ENCODE measurements around the gene FGFR3. TPM values are rescaled to one million over a fixed set of nuclear protein-coding genes. Genes with fewer than 3 reads are reported as not detected.
A peak's percentile ranks its signal among the peaks of the same experiment; 100 is the strongest.

FGFR3 gene
- total RNA-seq, 4 donors from 2014 or later, result 45.4 to 168 (median 92.4) TPM

GRCh38 chr4:1793496-1793840, 375 bp downstream of the FGFR3 start:
- peak overlapping the region; percentile 46 to 88 (median 66) for H3K4me3 ChIP-seq
- no peaks in the 10 kb centered on the region for H3K9me3 ChIP-seq
- peak in 2 of 3 donors; percentile 61 to 79 for DNase-seq
- H3K27ac ChIP-seq, result peak overlapping the region in 3 of 4 donors; percentile 53 to 94 (median 85)
- H3K4me1 ChIP-seq, result peaks cover 8 to 43% (median 19%) of the 10 kb centered on the region in 4 donors
- TF ChIP-seq POLR2A (IDR thresholded peaks at IDR 0.05), result no peak
- TF ChIP-seq CTCF (IDR thresholded peaks at IDR 0.05), result no peak
- H3K36me3 ChIP-seq, result no peaks in the 10 kb centered on the region
- H3K27me3 ChIP-seq, result peaks cover 0 to 18% of the 10 kb centered on the region in 2 donors

GRCh38 chr4:1793940-1794808, 1.1 kb downstream of the FGFR3 start:
- DNase-seq, result peak in 1 of 3 donors; percentile 63
- no peak for TF ChIP-seq CTCF (IDR thresholded peaks at IDR 0.05)
- no peak for TF ChIP-seq POLR2A (IDR thresholded peaks at IDR 0.05)
- peaks cover 0 to 18% of the 10 kb centered on the region in 2 donors for H3K27me3 ChIP-seq
- peak overlapping the region in 3 of 4 donors; percentile 75 to 94 (median 85) for H3K27ac ChIP-seq
- peaks cover 9 to 51% (median 19%) of the 10 kb centered on the region in 4 donors for H3K4me1 ChIP-seq
- peak overlapping the region; percentile 46 to 88 (median 66) for H3K4me3 ChIP-seq
- H3K36me3 ChIP-seq, result no peaks in the 10 kb centered on the region
- no peaks in the 10 kb centered on the region for H3K9me3 ChIP-seq

- TF ChIP-seq CTCF (IDR thresholded peaks at IDR 0.05), result no peak
- TF ChIP-seq POLR2A (IDR thresholded peaks at IDR 0.05), result no peak
- peaks cover 0 to 18% of the 10 kb centered on the region in 2 donors for H3K27me3 ChIP-seq
- no peak for DNase-seq
- H3K9me3 ChIP-seq, result no peaks in the 10 kb centered on the region
- peaks cover 12 to 55% (median 19%) of the 10 kb centered on the region in 4 donors for H3K4me1 ChIP-seq
- no peaks in the 10 kb centered on the region for H3K36me3 ChIP-seq
- H3K27ac ChIP-seq, result peak overlapping the region in 3 of 4 donors; percentile 75 to 94 (median 85)
- peak overlapping the region; percentile 46 to 88 (median 66) for H3K4me3 ChIP-seq
Measured at GRCh38 chr4:1794809-1795298, 1.8 kb downstream of the FGFR3 start.

- H3K4me3 ChIP-seq, result peak overlapping the region; percentile 46 to 88 (median 66)
- H3K27me3 ChIP-seq, result peaks cover 0 to 18% of the 10 kb centered on the region in 2 donors
- peak overlapping the region in 3 of 4 donors; percentile 75 to 94 (median 85) for H3K27ac ChIP-seq
- TF ChIP-seq CTCF (IDR thresholded peaks at IDR 0.05) (no peak), POLR2A (IDR thresholded peaks at IDR 0.05) (peak in 1 of 2 donors; percentile 54)
- peak in 2 of 3 donors; percentile 79 to 90 for DNase-seq
- peaks cover 12 to 59% (median 19%) of the 10 kb centered on the region in 4 donors for H3K4me1 ChIP-seq
- H3K9me3 ChIP-seq, result no peaks in the 10 kb centered on the region
- no peaks in the 10 kb centered on the region for H3K36me3 ChIP-seq
Measured at GRCh38 chr4:1795299-1796195, 2.5 kb downstream of the FGFR3 start.

Data from Peyer's patch (tissue), 4 donors.